Stimulated activated CD8-positive, alpha-beta memory T cell treated with anti-CD3 and anti-CD28 coated beads, Interleukin-4, amount 100 ng/mL, for 4 hours (primary cell): ENCODE data around the gene ARHGEF16.

Experiments
- DNase-seq, 2 donors: peaks; one replicate each; pipeline ENCODE4 v3.0.0-alpha.2; 2020; ENCODE audit warnings: low read depth in 2 of 2, low spot score in 1 of 2

The ARHGEF16 gene

DNA sequence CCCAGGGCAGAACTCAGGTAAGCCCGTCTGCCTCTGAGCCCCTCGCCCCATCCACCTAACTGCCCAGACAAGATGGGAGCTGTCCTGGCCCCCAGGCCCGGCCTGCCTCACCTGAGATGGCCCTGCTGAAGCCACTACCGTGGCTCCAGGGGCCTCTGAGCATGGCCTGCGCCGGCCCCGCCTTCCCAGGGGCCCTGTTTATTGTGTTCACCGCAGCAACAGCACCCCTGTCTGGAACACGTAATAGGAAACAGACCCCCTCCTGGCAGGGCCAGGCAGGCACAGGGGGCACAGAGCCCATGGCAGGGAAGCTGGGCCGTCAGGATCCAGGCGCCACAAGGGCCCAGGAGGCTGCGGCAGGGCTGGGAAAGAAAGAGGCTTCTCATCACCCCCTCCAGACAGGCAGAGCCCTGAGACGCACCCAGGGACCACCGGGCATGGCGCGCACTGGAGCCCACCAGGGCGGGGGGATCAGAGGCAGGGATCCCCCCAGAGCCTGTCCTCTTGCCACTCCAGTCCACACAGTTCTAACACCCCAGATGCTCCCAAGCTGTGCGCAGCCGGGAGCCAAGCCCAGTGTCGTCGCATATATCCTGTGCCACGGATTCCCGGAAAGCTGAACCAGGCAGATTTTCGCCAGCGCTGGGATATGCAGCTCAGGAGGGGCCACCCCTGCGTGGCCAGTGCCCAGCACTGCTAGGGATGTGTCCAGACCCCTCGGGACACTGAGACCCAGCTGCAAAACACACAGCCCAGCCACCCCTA lies 62.6 kb downstream of the ARHGEF16 start:
- DNase-seq, result no peak

DNA sequence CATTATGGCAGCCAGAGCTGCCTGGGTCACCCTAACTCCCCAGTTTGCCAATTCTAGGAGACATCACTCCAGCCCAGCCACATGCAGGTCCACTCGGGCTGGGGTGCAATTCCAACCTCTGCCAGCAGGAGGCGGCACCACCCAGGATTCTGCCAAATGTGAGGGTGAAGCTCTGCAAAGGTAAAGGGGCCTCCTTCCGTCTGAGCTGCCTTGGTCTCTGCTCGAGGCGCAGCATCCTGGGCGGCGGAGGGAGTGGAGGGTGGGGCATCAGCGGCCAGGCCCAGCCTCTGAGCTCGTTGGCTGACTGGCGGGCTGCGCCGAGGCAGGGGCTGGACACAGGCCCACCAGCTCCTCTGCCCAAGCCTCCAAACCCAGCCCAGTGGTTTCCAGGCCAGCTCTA lies 63.8 kb downstream of the ARHGEF16 start:
- no peak for DNase-seq

DNA sequence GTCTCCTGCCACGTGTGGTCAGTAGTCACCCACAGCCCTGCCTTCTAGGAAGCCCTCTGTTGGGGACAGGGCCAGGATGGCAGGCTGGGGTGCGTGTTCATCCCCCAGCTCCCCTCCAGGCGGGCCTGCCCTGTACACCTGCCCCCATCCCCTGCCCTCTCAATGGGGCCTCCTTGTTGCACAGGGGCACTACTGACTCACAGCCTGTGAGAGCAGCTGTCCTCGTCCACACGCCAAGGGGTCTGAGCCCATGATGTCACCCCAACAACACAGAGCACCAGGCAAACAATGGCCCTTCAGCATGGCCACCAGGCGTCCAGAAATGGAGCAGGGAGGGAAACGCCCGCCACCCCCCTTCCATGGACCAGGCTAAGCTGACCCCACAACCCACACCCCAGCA lies 64.3 kb downstream of the ARHGEF16 start:
- DNase-seq, result no peak

DNA sequence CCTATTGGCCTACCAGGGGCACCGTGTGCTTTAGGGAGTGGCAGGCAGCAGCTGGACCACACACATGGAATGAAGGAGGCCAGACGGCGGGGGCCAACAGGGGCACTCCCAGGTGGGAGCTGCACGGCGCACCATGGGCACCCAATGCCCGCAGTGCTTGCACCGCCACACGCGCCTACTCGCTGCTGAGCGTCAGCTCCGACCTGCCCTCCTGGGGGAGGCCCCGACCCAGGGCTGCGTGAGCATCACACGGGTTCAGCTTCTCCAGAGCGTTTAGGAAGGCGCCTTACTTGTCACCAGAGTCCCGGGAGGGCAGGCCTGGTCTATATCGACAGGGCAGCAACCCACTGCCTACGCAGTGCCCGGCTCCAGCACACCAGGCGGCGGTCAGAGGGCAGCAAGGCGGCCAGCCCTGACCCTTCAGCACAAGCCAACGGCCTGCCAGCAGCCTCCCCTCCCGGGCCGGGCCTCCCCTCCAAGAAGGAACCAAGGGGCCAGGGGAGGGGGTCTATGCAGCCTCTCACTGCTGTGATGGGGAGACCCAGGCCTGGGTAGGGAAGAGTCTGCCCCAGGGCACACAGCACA lies 64.9 kb downstream of the ARHGEF16 start:
- DNase-seq, result no peak

DNA sequence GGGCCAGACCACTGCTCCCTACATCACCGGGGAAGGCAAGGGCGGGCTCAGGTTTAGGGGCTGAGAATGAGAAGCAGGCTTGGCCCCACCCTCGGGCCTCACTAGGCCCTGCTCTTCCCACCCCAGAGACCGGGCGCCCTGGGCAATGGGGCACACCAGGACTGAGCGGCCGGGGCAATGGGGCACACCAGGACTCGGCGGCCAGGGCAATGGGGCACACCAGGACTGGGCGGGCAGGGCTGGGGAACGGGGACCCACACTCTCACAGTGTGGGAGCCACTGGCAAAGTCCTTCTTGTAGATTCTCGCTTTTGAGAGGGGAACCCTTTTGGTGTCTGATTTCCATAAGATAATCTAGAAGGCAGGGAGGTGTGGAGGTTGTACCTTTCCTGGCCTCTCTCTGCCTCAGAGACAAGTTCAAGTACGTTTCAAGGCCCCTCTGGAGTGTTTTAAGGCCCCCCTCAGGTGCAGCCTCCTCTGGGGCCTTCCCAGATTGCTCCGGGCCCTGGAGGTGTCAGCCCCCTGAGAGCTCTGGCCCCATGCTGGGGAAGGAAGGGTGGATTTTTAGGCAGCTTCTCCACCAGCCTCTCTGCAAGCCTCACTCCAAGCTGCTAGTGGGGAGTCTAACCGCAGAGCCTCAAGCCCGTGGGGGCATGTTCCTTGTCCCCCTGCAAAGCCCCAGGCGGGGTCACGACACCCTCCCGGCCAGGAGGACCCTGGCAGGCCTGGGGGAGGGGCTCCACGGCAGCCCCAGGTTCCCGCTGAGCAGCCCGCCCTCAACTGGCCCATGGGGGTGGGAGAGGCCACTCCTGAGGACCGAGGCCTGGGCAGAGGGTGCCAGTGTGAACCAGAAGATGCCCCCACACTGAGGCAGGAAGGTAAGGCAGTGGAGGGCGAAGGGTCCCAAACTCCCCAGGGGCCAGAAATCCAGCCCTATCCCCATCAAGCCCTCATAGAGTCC lies 66.2 kb downstream of the ARHGEF16 start:
- DNase-seq, result no peak

DNA sequence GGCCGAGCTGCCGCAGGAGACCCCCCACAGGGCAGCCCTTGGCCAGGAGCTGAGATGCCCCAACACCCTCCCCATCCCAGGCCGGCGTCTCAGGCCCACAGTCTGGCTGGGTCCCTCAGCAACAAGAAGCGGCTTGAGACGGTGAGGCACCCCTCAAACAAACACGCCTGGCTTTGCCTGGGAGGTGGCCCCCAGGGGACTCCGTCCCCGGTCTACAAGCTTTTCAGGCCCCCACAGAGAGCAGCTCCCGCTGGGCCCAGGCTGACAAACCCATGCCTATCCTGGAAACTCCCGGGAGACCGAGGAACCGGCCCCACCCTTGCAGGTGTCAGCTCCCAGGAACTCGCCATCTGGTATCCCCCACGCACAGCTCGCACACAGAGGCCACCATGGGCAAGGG lies 67.0 kb downstream of the ARHGEF16 start:
- no peak for DNase-seq

DNA sequence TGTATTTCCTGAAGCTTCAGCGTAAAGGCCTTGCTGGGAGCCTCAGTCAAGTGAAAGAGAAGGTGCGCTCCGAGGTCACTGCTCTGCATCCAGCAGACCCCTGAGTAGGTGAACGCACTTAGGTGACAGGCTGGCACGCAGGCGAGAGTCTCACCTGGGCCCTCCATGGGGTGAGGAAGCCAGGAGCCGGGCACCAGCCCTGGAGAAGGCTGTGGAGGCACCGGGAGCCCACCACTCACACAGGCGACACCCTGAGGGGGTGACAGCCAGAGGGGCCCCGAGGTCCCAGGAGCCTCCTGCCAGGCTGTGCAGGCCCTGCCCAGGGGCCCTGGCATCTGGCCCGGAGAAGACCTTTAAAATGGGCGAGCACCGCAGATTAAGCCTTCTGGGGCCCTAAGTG lies 67.6 kb downstream of the ARHGEF16 start:
- DNase-seq, result no peak

DNA sequence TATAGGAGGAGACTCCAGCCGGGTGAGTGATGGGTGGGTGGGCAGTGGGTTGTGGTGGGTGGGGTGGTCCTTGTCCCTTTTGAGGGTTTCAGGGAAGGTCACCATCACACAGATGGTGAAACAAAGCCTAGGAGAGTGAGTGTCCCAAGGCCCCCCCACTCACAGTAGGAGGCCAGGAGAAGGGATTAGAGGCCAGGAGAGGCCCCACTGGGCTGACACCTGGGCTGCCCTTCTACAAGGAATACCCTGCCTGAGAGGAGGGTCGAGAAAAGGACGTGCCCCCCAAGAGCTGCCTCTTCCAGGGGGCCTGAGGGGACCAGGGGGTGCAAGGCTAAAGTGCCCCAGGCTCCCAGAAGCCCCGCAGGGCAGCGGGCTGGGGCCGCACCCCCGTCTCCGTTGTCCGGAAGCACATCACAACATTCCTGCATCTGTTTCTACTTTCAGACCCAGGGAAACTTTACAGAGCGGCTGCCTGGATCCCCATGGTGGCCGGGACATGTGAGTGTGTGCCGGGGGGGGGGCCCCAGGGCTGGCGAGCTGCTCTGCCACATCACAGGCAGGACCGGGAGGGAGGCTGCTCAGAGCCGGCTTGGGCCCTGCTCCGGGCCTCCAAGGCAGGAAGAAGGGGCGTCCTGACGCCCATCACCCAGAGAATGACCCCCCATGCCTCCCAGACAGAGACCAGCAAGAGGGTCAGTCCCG lies 68.2 kb downstream of the ARHGEF16 start:
- DNase-seq, result no peak

DNA sequence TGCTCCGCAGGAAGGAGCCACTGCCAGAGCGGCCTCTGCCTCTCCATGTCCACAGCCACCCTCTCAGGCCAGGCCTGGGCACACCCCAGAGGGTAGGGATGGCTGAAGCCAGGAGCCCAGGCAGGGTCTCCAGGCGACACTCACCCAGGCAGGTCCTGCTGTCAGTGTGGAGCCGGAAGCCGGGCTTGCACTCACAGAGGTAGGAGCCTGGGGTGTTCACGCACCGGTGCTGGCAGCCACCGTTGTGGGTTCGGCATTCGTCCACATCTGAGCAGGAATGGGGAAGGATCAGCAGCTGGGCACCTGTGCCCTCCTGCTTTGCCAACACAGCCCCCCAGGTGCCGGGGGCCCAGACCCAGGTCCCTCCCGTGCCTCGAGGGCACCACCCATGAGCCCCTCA lies 69.5 kb downstream of the ARHGEF16 start:
- no peak for DNase-seq

DNA sequence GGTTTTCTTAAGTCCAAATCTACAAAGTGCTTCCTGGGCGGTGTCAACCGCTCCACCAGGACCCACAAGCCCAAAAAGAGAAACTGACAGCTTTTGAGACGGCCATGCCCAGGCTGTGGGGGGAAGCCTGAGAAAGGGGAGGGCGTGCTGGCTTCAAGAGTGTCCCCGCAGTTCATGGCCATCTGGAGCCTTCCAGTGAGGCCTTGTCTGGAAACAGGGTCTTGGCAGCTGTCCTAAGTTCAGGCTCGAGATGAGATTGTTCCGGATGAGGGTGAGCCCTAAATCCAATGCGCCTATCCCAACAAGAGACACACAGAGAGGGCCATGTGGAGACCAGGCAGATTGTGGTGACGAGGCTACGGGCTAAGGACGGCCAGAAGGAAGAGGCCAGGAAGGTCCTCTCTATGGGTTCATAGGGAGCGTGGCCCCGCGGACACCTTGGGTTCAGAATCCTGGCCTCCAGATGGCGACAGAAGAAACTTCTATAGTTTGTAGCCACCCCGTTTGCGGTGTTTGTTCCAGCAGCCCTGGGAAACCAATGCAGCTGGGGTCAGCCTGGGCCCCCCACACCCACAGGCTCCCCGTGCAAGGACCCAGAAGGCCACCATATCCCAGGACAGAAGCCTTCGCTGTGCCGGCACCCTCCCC lies 70.2 kb downstream of the ARHGEF16 start:
- DNase-seq, result no peak

DNA sequence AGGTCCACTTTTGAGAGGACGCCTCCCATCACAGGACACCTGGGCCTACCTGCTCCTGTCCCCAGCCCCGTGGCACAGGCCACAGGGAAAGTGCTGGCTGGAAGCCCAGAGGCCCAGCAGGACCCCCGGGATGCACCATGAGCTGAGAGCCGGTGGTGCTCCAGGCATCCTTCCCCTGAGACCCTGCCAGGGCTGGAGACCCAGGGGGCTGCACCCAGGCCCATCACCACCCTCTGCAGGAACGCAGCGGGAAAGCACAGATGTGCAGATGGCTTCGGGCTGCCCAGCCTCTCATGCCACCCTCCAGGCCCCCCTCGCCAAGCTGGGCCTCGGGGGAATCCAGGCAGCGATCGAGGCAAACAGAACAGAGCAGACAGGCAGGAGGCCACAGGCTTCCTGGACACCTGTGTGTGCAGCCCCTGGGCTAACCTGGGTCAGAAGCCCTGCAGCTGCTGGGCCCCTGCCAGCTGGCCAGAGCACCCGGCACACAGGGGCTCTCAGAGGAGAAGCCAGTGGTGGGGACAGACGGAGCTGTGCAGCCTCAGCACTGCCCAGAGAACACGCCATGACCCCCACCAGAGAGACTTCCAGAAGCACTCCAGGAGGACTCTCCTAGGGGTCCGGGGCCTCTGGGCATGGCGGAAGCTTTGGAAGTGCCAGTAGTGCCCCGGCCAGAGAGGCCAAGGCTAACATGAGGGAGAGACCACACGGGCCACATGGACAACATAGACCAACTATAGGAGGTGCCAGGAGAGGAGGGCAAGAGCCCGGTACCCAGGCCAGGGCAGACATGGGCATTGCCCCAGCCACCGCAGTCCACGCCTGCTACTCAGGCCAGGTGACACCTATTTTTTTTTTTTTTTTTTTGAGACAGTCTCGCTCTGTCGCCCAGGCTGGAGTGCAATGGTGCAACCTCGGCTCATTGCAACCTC lies 71.4 kb downstream of the ARHGEF16 start:
- DNase-seq, result no peak

DNA sequence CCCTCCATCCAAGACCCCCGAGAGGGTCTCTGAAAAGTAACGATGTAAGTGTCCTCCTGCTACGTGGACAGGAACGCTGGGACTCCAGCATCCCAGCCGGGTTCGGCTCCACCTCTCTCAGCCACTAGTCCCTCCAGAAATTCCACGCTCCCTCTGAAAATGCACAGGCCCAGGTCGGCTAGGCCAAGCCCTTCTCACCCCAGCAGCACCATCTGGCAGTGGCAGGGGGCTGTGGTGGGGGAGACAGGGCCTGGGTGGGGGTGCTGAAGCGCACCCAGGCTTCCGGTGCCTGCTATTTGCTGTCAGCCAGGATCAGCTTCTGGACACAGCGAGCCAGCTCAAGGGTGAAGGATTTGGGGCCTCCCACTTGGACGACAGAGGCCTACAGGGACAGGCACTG lies 73.3 kb downstream of the ARHGEF16 start:
- no peak for DNase-seq

DNA sequence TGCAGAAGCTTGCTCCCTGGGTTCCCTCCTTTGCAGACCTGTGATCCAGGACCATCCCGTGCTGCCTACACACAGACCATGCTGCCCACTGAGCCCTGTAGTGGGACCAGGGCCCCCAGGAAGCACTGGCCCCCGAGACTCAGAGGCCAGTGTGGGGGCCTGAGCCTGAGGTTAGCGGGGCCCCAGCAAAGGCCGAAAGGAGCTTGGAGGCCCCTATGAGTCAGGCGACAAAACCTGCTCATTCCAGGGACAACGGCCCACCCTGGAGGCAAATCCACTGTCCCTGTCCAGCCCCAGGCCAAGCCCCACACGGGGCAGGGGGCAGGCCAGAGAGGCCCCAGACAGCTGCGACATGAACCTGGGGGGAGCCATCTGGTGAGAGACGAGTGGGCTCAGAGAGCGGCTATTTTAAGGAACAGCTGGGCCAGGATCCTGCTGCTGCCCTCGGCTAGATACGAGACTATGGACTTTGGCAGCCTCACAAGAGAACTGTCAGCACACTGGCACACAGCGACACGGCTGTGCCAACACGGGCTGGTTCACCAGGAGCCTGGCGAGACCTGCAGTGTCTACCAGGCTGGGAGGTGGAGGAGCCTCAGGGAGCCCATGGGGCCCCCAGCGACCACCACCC lies 74.7 kb downstream of the ARHGEF16 start:
- DNase-seq, result no peak

DNA sequence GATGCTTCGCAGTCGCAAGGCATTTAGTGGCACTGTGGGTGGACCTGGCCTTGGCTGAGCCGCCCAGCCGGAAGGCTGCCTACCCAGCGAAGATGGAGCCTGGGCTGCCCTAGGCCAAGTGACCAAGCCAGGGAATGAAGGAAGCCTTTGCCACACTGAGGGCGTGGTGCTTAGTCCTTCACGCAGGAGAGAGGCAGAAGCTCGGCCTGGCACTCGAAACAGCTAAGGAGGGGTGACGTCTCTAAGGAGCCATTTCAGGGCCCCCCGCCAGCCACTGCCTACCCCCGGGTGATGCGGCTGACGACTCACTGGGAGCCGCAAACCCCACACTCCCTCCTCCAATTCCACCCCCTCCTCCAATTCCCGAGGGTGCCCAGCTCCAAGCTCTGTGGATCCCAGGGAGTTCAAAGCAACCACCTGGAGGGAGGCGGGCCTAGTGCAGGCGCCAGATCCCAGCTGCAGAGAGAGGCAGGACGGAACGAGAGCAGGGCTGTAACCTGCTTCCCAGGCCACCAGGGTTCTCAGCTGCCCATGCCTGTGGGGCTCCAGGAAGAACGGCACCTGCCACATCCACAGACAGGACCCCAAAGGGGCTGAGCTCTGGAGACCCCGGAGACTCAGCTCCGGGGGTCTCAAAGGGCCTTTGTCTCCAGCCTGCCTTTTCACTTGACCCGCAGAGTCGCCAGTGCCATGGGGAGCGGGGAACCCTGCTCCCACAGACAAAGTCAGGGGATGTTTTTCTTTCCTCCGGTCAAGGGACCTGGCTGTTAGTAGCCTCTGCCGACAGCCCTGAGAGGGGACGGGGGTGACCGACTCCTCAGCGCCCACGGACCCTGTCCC lies 75.8 kb downstream of the ARHGEF16 start:
- no peak for DNase-seq
